ENCODE measurements around the gene TKT. TPM values are rescaled to one million over a fixed set of nuclear protein-coding genes. Genes with fewer than 3 reads are reported as not detected.
A peak's percentile ranks its signal among the peaks of the same experiment; 100 is the strongest.
"Not testable (repeated sequence)": the region's sequence is repeated elsewhere in the genome, so short reads cannot be mapped to it uniquely, and the experiment has no call there.

The TKT gene
- total and polyA plus RNA-seq, 2 of the 4 experiments (the other 2 are of a cell fraction) = 280 to 349 TPM

DNA sequence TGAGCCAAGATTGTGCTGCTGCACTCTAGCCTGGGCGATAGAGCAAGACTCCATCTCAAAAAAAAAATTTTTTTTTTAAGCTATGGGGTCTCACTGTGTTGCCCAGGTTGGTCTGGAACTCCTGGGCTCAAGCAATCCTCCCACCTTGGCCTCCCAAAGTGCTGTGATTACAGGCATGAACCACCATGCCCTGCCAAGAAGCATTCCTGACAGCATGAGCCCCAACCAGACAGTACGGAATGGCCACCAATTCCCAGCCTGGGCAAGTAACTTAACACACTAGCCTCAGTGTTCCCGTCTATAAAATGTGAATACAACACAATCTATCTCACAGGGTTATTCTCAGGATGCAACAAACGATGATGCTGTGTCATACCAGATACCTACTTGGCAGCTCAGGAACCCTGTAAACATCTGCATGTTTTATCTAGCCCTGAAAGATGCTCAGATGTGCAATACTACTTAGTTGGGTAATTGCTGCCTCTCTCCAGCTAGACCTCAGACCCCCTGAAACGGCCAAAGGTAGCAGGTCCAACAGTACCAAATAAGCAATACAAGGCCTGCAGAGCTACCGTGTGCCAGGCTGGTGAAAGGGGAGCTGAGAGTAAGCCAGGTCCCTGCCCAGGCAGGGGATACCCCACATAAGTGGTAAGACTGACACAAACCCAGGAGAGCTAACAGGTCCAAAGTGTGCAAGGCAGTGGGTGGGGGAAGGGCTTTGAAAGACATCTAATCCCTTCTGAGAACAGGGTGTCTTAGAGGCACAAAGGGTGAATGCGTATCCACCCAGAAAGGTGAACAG lies 1.9 kb downstream of the TKT start (continued):
- TF ChIP-seq, protein P1, sequence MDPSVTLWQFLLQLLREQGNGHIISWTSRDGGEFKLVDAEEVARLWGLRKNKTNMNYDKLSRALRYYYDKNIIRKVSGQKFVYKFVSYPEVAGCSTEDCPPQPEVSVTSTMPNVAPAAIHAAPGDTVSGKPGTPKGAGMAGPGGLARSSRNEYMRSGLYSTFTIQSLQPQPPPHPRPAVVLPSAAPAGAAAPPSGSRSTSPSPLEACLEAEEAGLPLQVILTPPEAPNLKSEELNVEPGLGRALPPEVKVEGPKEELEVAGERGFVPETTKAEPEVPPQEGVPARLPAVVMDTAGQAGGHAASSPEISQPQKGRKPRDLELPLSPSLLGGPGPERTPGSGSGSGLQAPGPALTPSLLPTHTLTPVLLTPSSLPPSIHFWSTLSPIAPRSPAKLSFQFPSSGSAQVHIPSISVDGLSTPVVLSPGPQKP (IDR thresholded peaks at IDR 0.05; ENCODE audit: borderline replicate concordance, low read depth, low read length) = no peak

DNA sequence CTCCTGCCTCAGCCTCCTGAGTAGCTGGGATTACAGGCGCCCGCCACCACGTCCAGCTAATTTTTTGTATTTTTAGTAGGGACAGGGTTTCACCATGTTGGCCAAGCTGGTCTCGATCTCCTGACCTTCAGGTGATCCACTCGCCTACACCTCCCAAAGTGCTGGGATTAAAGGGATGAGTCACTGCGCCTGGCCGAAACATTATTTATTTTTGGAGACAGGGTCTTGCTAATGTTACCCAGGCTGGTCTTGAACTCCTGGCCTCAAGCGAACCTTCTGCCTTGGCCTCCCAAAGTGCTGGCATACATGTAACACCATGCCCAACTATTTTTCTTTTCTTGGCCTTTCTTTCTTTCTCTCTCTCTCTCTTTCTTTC lies 2.9 kb downstream of the TKT start:
- H3K4ac ChIP-seq (ENCODE audit: low read depth, low read length); BruUV-seq (replicated peaks); H2BK120ac ChIP-seq (ENCODE audit: low read depth, low read length); H4K8ac ChIP-seq (ENCODE audit: low read depth in 2 of 2, low read length in 2 of 2); in situ Hi-C loops (cut with MboI; ENCODE audit: low sequenced_read_pairs); CTCF ChIA-PET; H3K9me3 ChIP-seq (ENCODE audit: control insufficient read depth, insufficient read depth, low read length); DNase-seq; H2BK20ac ChIP-seq (ENCODE audit: low read depth, low read length); H4K5ac ChIP-seq (ENCODE audit: low read depth, low read length); H3K18ac ChIP-seq (ENCODE audit: low read depth, low read length); POLR2A ChIA-PET (ENCODE audit: unreplicated experiment); H3K4me3 ChIP-seq (ENCODE audit: insufficient read depth, low read depth, low read length); H2AK9ac ChIP-seq (replicated peaks; ENCODE audit: low read depth, low read length, poor library complexity); H2BK15ac ChIP-seq (ENCODE audit: low read depth, low read length); ATAC-seq (ENCODE audit: low read depth); H3K27me3 ChIP-seq (ENCODE audit: control insufficient read depth, insufficient read depth, low read length); dilution Hi-C loops (cut with HindIII; ENCODE audit: low sequenced_read_pairs, unreplicated experiment); H2BK5ac ChIP-seq (ENCODE audit: low read depth, low read length, poor library complexity, severe bottlenecking); H3K9ac ChIP-seq (ENCODE audit: low read depth, low read length); intact Hi-C loops (cut with micrococcal nuclease); H3K56ac ChIP-seq (ENCODE audit: extremely low read depth, insufficient read depth, low read length); H4K91ac ChIP-seq (ENCODE audit: insufficient read depth, low read depth, low read length); H2AFZ ChIP-seq (replicated peaks; ENCODE audit: low read length, poor library complexity): not testable (repeated sequence)
- WGBS, 2 experiments (ENCODE audit: extremely low coverage in 2 of 2, insufficient read length in 1 of 2) = 72% methylated on average over 4 of the region's 8 CpGs; no CpG with 5 or more reads in 1 of the 2 experiments
- Histone ChIP-seq H3K4me1 (ENCODE audit: control insufficient read depth, insufficient read depth, low read length) (peaks cover 21% of the 10 kb centered on the region), H3K14ac (replicated peaks; ENCODE audit: low read depth, low read length) (peak overlapping the region; percentile 51; the same call in 1 of the 2 replicates), H3K36me3 (ENCODE audit: control insufficient read depth, insufficient read depth, low read length) (peaks cover 15% of the 10 kb centered on the region), H4K20me1 (ENCODE audit: insufficient read depth, low read length) (peaks cover 79% of the 10 kb centered on the region), H3K23ac (ENCODE audit: low read depth, low read length) (peak overlapping the region; percentile 82; the same call in 1 of the 2 replicates), H2AK5ac (ENCODE audit: low read depth, low read length) (peak overlapping the region; percentile 66; the same call in 1 of the 2 replicates), H3K27ac (ENCODE audit: insufficient read depth, low read length) (peak overlapping the region; percentile 39; the same call in 1 of the 2 replicates), H3K79me1 (ENCODE audit: low read depth in 1 of 2, low read length in 2 of 2) (peaks cover 0 to 54% of the 10 kb centered on the region in 2 experiments; a peak in 3 of 4 replicates), H3K9me1 (ENCODE audit: insufficient read depth, low read length) (peaks cover 25% of the 10 kb centered on the region), H3K4me2 (ENCODE audit: low read depth, low read length) (peak overlapping the region; percentile 97)

Data from IMR-90 (cell line).